Activated CD8-positive, alpha-beta memory T cell treated with anti-CD3 and anti-CD28 coated beads, Interleukin-2, amount 50 U/mL, for 24 hours (primary cell): ENCODE measurements around the gene CRYBG3.
"Not testable (repeated sequence)": the region's sequence is repeated elsewhere in the genome, so short reads cannot be mapped to it uniquely, and the experiment has no call there.

Experiments
- DNase-seq: peaks from one replicate; pipeline ENCODE4 v3.0.0-alpha.2; 2020; ENCODE audit errors: extremely low read depth

CRYBG3 gene

DNA sequence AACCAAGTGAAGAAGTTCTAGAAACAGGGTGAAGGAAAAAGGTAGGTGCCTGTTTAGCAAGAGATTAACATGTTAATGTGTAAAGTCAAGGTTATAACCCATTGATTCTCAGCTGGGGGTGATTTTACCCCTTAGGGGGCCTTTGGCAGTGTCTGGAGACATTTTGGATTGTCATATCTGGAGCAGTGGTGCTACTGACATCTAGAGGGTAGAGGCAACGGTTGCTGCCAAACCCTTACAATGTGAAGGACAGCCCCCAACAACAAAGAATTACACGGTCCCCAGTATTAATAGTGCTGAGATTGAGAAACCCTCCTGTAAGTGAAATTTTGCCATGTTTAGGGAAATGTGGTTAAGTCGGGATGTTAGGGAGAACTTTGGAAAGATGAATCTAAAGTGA lies 74.7 kb downstream of the CRYBG3 start:
- no peak for DNase-seq

DNA sequence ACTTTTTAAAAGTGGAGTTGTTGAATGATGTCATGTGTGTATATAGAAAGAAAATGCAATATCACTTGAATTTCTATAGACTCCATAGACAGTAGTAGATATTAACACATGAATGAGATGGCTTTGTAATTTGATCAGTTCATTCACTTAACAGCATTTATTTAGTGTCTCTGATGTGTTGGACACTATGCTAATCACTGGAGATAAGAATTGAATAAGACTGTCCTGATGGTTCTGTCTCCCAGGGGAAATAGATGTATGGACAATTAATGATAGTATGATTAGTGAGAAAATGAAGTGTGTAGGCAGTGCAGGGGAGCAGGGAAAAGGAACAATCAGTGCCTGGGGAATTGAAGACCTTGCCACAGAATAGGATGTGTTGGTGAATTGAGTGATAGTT lies 77.5 kb downstream of the CRYBG3 start:
- DNase-seq, result no peak

DNA sequence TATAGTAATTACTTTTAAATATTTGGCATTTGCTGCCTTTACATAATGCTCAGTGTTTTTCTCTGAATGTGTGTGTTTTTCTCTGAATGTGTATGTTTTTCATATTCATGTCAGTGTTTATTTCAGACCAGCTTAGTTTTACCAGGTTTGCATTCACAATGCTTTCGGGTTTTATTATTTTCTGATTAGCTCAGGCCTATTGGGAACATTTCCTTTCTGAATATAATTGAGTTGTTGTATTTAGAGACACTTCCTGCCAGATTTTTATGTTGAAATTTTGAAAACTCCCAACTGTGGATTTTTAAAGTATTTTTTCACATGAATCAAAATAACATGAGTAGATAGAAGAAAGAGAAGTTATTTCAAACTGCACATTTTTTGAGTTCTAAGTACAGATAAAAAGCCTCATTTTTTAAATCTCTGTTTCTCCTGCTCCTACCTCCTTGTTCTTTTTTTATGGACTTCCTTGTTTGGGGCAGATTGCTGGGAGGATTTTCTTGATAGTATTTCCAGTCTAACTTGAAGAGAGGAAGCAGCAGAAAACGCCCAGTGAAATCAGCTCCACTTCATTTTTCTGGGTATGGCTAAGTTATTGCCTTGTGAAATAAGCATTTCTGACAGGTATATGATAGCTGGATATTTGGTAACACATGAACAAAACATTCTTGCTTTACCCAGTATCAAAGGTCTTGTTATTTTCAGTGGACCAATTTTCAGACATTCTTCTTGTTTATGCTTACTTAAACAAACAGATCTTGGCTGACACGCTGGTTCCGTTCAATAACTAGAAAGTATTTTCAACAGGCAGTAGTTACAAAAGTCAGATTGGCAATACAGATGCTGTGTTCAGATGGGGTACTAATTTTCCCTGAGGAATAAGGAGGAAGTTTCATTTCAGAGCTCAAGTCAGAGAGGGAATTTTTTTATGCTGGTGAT lies 79.8 kb downstream of the CRYBG3 start:
- no peak for DNase-seq

DNA sequence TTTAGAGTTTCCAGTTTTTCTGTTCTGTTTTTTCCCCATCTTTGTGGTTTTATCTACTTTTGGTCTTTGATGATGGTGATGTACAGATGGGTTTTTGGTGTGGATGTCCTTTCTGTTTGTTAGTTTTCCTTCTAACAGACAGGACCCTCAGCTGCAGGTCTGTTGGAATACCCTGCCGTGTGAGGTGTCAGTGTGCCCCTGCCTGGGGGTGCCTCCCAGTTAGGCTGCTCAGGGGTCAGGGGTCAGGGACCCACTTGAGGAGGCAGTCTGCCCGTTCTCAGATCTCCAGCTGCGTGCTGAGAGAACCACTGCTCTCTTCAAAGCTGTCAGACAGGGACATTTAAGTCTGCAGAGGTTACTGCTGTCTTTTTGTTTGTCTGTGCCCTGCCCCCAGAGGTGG lies 88.0 kb downstream of the CRYBG3 start:
- not testable (repeated sequence) for DNase-seq

DNA sequence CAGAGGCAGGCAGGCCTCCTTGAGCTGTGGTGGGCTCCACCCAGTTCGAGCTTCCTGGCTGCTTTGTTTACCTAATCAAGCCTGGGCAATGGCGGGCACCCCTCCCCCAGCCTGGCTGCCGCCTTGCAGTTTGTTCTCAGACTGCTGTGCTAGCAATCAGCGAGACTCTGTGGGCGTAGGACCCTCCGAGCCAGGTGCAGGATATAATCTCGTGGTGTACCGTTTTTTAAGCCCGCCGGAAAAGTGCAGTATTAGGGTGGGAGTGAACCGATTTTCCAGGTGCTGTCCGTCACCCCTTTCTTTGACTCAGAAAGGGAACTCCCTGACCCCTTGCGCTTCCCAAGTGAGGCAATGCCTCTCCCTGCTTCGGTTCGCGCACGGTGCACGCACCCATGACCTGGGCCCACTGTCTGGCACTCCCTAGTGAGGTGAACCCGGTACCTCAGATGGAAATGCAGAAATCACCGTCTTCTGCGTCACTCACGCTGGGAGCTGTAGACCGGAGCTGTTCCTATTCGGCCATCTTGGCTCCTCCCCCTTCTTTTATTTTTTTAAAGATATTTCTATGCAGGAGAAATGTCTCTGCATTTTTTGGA lies 88.5 kb downstream of the CRYBG3 start:
- not testable (repeated sequence) for DNase-seq

DNA sequence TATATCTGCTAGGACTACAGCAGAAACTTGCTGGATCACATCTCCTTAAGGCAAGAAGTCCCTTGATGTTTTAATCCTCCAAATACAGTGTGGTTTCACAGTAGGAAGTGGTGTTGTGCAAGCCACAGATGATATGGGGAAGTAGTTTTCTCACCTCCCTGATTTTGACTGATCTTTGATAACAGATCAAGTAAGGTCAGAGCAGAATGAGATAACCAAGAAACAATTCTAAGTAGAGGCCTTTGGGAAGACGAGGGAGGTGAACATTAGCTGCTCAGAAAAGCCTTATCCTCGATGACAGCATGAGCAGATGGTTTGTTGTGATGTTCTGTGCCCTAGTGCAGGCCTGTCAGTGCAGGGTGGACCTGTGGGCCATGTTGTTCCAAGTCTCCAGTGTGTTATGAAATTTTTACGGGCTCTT lies 89.1 kb downstream of the CRYBG3 start:
- DNase-seq, result no peak

DNA sequence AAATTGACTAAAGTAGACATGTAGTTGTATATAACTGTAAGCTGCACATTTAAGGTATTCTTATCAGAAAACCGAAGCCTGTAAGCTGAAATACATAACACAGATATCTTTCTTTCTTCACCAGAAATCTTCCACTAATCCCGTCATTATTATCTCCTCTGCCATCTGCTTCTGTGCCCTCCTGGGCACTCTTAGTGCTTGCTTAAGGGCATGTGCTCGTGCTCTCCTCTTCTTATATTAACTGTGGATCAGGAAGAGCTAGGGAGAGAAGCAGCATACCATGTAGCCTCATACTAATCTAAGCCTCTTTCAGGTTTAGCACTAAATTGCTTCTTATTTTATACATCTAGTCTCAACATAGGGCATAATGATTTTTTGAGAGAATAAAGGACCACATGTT lies 89.6 kb downstream of the CRYBG3 start:
- DNase-seq, result no peak

DNA sequence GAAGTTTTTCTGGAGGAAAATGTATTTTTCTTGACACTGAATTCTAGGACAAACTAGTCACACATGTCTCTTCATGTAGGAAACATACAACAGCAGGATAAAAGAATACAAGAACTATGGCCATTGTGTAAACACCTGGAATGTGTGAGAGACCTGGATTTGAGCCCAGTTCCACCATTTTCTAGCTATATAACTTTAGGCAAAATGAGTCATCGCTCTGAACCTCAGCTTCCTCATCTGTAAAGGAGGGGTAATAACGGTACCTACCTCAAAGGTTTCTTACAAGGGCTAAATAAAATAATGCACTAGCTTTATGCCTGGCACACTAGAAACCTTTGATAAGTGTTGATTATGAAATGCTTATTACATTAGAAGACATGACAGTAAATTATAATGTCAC lies 92.6 kb downstream of the CRYBG3 start:
- no peak for DNase-seq

DNA sequence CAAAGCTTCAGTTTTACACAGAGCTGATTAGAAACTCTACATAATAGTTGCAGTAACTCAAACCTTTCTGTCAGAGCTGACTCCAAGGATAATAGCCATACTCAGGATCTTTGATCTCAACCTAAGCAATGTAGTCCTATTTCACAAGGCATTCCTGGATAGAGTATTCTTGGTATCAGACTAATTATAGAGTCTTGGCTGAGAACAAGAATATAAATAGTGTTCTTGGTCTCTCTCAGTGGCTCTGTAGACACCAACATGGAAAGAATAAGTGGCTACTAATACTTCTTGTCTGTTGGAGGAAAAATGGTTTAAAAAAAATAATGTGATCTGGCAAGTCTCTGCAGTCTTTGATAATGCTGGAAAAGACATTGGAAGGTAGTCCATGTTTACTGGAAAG lies 94.8 kb downstream of the CRYBG3 start:
- no peak for DNase-seq

DNA sequence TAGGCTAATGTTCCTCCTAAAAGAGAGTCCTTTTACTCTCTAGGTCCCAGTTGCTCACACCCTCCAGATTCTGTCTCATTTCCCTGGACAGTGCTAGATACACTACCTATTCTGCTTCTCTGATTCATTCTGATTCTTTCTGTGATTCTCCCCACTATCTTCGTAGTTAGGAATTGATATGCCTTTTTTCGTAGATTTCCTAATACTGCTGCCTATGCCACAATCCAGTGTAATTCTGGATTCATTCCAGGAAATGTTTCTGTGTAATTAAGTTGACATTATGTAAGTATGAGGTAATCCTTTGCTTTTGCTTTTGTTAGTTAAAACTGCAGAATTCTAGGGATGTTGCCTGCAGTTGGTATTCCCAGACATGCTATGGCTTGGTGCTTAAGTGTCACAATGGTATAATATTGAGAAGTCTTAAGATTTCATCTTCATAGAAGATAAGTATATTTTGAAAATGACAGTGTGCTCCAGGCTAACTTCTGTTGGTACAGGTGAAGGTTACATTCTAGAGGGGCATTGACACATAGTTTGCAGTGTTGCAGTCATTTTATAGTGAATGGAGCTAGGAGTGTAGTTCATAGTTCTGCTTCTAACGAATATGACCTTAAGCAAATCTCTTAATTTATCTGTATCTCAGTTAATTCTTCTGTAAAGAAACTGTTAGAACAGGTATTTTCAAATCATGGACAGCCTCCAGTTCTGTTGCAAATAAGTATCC lies 96.2 kb downstream of the CRYBG3 start:
- no peak for DNase-seq

DNA sequence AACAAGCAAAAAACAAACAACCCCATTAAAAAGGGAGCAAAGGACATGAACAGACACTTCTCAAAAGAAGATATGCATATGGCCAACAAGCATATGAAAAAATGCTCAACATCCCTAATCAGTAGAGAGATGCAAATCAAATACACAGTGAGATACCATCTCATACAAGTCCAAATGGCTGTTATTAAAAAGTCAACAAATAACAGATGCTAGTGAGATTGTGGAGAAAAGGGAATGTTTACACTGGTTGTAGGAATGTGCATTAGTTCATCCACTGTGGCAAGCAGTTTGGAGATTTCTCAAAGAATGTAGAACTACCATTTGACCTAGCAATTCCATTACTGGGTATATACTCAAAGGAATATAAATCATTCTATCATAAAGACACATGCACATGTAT lies 105.9 kb downstream of the CRYBG3 start:
- DNase-seq, result no peak

DNA sequence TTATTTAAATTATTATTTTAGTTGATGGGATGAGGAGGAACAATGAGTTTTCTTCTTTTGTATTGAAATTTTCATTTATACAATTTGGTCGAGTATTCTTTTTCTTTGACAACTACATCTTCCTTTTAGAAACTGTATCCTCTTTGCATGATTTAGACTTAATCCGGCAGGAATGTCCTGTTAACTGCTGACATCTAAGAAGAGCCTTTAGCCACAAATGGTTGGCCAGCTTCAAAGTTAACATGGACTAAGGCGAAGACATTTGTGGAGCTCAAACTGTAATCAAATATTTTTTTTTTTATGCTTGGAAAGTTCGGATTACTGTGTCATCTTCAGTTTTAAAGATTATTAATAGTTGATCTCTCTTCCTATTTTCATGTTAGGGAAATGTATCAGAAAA lies 107.2 kb downstream of the CRYBG3 start:
- DNase-seq, result no peak

DNA sequence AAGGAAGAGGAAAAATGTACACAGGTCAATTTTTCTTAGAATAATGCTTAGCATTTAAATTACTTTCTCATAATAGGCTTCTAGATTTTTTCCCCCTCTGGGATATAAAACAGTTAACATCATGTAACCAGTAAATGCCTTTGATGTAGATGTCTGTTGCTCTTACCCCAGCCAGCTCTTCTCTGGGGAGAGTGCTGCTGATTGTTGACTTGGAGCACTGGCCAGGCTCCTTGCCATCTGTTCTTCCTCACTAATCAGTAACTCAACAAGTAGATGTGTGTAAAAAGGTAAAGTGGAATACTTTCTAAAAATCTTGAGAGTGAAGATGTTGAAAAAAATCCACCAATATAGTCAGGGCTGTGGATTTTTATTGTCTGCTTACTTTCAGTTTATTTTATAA lies 108.2 kb downstream of the CRYBG3 start:
- no peak for DNase-seq

DNA sequence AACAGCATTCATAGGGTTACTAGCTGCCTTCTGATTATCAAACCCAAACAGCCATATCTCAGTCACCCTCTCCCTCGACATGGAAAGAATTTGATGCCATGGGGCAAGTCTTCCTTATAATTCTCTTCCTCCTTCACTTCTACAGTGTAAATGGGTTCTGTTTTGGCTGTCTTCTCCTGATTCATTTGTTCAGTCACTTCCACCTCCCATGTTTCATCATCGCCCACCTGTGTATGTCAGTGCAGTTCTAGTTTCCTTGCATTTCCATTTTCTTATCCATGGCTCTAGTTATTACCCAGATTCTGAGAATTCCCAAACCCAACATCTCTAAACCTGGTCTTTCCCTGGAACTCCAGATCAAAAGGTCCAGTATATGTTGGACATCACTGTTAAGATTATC lies 109.4 kb downstream of the CRYBG3 start:
- DNase-seq, result no peak

DNA sequence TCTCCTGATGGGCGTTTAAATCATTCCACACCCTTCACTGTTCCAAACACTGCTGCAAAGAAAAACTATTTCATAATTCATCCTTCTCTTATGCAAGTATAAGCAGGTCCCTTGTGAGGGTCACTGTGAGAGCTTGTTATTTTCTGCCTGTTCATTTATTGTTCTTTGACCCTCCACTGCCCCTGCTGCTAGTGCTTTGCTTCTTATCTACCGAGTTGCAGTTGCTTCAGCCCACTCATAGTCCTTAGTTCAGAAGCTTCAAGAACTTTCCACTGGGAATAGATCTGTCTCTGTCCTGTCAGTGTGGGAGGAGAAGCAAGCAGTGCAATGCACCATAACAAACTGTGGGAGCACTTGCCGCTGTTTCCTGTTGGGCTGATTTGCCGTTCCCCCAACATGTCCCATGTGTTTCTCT lies 110.6 kb downstream of the CRYBG3 start:
- DNase-seq, result no peak

DNA sequence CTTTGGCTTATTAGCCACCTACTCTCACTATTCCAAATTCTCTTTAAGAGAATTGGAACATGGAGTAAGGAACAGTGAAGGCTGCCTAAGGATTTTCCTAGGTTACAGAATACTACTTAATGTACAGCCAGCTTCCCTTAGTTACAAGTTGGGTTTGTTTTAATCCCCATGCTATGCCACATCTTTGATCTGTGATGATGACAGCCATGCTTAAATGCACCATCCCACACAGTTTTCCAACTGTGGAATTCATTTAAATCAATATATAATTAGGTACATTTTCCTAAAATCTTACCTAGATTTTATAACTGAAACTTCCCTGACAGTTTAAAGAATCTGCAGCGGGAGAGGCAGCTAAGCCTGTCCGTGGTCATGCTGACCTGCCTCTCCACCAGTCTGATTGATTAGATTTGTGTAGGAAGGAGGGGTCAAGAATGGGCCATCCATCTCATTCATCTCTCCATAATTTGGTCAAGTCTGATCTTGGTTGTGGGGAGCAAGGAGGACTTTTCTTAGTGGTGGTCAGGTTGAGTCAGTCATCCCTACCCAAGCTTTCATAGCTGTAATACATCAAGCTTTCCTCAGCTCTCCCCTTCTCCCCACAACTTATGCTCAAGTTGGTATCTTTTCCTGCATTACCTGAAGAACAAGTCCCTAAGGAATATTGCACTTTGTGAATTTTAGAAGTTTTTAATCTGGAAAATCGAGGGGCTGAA lies 113.3 kb downstream of the CRYBG3 start:
- DNase-seq, result no peak

DNA sequence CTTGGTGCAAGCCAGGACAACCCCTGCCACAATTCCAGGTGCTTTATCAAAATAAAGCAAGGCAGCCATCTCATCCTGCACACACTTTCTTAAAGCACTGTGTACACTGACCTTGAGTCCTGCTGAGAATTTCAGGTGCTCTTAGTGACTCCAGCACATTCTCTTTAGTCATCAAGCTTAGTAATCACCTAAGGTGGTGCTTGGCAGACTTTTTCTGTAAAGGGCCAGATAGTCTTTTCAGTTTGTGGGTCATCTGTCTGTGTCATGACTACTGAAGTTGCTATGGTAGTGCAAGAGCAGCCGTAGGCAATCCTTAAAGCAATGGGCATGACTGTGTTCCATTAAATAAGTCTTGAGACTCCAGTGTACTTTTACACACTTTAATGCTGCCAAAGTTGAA lies 114.0 kb downstream of the CRYBG3 start:
- DNase-seq, result no peak

DNA sequence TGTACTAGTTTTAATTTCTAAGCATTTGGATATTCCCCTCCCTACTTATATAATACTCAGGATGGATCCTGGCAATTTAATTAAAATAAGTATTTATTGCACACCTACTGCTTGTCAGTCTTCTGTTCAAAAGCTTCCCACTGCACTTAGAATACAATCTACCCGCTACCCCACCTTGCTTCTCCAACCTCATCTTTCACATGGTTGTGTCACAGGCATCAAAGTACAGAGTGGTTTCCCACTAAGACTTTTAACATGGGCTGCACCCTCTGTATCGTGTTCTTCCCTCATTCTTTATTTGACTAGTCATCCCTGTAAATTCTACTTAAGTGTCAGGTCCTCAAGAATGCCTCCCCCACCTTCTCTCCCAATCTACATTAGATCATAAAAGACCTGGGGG lies 115.4 kb downstream of the CRYBG3 start:
- DNase-seq, result no peak

DNA sequence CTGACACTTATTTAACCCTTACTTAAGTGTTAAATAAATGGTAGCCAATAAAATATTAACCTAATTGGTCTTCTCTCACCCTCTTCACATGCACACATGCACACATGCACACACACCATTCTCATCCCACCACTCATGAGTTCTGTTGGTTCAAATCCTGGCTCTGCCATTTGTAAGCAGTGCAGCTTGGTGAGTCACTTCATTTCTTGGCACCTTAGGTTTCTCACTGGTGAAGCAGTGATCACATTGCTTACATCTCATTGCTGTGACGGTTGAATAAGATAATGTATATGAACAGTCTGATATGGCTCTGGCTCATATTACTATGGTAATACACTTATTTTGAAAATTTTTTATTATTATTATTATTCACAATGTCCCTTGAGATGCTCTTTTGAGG lies 116.6 kb downstream of the CRYBG3 start:
- no peak for DNase-seq

DNA sequence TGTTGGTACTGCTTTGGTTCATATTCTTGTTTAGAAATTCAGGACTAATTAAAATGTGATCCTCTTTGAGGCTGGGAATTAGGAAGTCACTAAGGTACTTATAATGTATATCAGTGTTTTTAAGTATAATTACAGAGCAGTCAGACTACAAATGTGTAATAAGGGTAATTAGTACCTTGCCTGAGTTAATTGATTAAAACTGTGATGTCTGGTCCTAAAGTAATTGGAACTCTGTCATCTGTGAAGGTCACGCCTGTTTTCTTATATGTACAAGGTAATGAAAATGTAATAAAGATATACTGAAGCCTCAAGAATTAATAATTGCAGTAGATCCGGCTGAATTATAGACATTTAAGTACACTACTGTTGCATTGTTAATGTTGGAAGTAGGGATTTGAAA lies 117.6 kb downstream of the CRYBG3 start:
- DNase-seq, result no peak

DNA sequence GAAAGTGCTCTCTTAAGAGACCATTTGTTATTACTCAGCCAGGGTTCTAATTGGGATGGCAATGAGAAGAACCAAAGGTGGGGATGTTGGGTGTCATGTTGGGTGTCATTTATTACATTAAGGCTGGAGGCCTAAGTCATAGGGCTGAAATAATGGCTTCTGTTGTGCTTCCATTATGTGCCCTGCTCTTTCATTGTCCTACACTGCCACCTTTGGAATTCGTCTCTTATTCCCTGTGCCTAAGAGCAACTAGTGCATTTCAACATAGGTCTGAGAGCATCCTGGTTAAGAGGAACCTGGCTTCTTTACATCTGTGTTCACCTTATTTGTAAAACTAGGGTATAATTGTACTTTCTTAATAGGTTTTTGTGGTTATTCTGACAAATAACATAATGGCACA lies 118.2 kb downstream of the CRYBG3 start:
- no peak for DNase-seq
